H1 (cell line): ENCODE results near the gene APOBEC3C. TPM values are rescaled to one million over a fixed set of nuclear protein-coding genes. Genes with fewer than 3 reads are reported as not detected.

Experiments used
- CTCF ChIA-PET: fragments of 300-600 bp; sonication (Branson Sonifier 250); formaldehyde crosslinking; loops from one replicate; lab custom pipeline; 2021; ENCODE audit not compliant: partially characterized antibody; lab: Charles Lee
- POLR2A ChIA-PET: fragments of 300-600 bp; sonication (Branson Sonifier 250); formaldehyde crosslinking; loops from one replicate; lab custom pipeline; 2021; ENCODE audit warnings: inconsistent platforms; ENCODE audit not compliant: partially characterized antibody; lab: Charles Lee
- DNase-seq, 2 experiments: peaks; one replicate each; pipeline versions ENCODE4 v3.0.0 to v3.0.0-alpha.2; 2010 to 2022; ENCODE audit warnings: low spot score in 2 of 2, low read depth in 1 of 2, mixed read lengths in 1 of 2
- FAIRE-seq: peaks from 2 replicates; lab custom pipeline; 2011; peaks lifted over from hg19 to GRCh38; lab: Jason Lieb, UNC
- H2AFZ ChIP-seq: 2 replicates; pipeline ENCODE4 v1.8.1; 2012; ENCODE audit warnings: low read length, inconsistent platforms
- H2AK5ac ChIP-seq: 2 replicates; pipeline ENCODE4 v1.6.1; 2013; ENCODE audit warnings: low read depth, low read length
- H2BK120ac ChIP-seq: replicated peaks from 2 replicates; pipeline ENCODE3; 2013; ENCODE audit warnings: low read depth, low read length, inconsistent platforms
- H2BK12ac ChIP-seq: 2 replicates; pipeline ENCODE4 v1.6.1; 2013; ENCODE audit warnings: low read depth, low read length
- H2BK15ac ChIP-seq: 2 replicates; pipeline ENCODE4 v1.6.1; 2013; ENCODE audit warnings: low read length
- H2BK20ac ChIP-seq: 2 replicates; pipeline ENCODE4 v1.6.1; 2013; ENCODE audit warnings: low read length
- H2BK5ac ChIP-seq: 2 replicates; pipeline ENCODE4 v1.6.1; 2013; ENCODE audit warnings: low read depth, low read length
- H3K14ac ChIP-seq: 2 replicates; pipeline ENCODE4 v1.6.1; 2013; ENCODE audit warnings: inconsistent platforms; ENCODE audit not compliant: insufficient read length
- H3K18ac ChIP-seq: 2 replicates; pipeline ENCODE4 v1.6.1; 2013; ENCODE audit warnings: low read length; ENCODE audit errors: extremely low read depth
- H3K23ac ChIP-seq: 2 replicates; pipeline ENCODE4 v1.6.1; 2013; ENCODE audit warnings: inconsistent platforms; ENCODE audit not compliant: insufficient read length
- H3K23me2 ChIP-seq: 2 replicates; pipeline ENCODE4 v1.6.1; 2013; ENCODE audit warnings: low read depth, low read length
- H3K27ac ChIP-seq: 2 replicates; pipeline ENCODE4 v1.6.1; 2011; ENCODE audit warnings: low read depth, low read length, inconsistent platforms
- H3K27me3 ChIP-seq, 4 experiments: replicated peaks in 1 of 4; 1 replicate in 1 of 4; 2 replicates in 3 of 4; pipeline versions ENCODE4 v1.6.1 to v1.8.1; 2011 to 2013; ENCODE audit warnings: low read length in 3 of 4, mild to moderate bottlenecking in 3 of 4, inconsistent platforms in 2 of 4, mixed read lengths in 2 of 4, moderate library complexity in 1 of 4; ENCODE audit not compliant: control insufficient read depth in 3 of 4, insufficient read depth in 3 of 4; ENCODE audit errors: extremely low read depth in 1 of 4
- H3K36me3 ChIP-seq, 4 experiments: 2 replicates each; pipeline versions ENCODE4 v1.6.1 to v1.8.1; 2011 to 2013; ENCODE audit warnings: mild to moderate bottlenecking in 4 of 4, low read length in 3 of 4, moderate library complexity in 2 of 4, control low read depth in 1 of 4, inconsistent platforms in 1 of 4; ENCODE audit not compliant: insufficient read depth in 4 of 4, control insufficient read depth in 2 of 4
- H3K4ac ChIP-seq: replicated peaks from 2 replicates; pipeline ENCODE3; 2013; ENCODE audit warnings: low read length, low read depth, mixed read lengths, inconsistent platforms; ENCODE audit not compliant: insufficient read length
- H3K4me1 ChIP-seq, 4 experiments: replicated peaks in 1 of 4; 1 replicate in 1 of 4; 2 replicates in 3 of 4; pipeline versions ENCODE4 v1.6.1 to v1.8.1; 2011 to 2013; ENCODE audit warnings: low read length in 3 of 4, inconsistent platforms in 2 of 4, mixed read lengths in 1 of 4; ENCODE audit not compliant: insufficient read depth in 4 of 4, control insufficient read depth in 3 of 4
- H3K4me2 ChIP-seq, 2 experiments: 2 replicates each; pipeline versions ENCODE4 v1.6.1 to v1.8.1; 2011 to 2013; ENCODE audit warnings: low read depth in 2 of 2, low read length in 2 of 2, control low read depth in 1 of 2, inconsistent platforms in 1 of 2, mild to moderate bottlenecking in 1 of 2; ENCODE audit not compliant: insufficient read depth in 1 of 2
- H3K4me3 ChIP-seq, 4 experiments: fragments of 200-600, 300-600 bp in 1 of 4; sonication (generic), shearing (Covaris generic), sonication (Bioruptor Twin) in 1 of 4; 2 replicates each; pipeline versions ENCODE4 v1.5.1 to v1.8.1; 2011 to 2016; ENCODE audit warnings: low read length in 4 of 4, low read depth in 3 of 4, control low read depth in 2 of 4, inconsistent platforms in 2 of 4, mild to moderate bottlenecking in 2 of 4, mixed read lengths in 1 of 4, moderate library complexity in 1 of 4; ENCODE audit not compliant: insufficient read depth in 2 of 4; ENCODE audit errors: extremely low read depth in 1 of 4
- H3K56ac ChIP-seq: replicated peaks from 2 replicates; pipeline ENCODE3; 2013; ENCODE audit warnings: low read depth, mild to moderate bottlenecking, mixed read lengths, low read length, inconsistent platforms; ENCODE audit not compliant: insufficient read length
- H3K79me1 ChIP-seq: 2 replicates; pipeline ENCODE4 v1.6.1; 2013; ENCODE audit warnings: low read depth, low read length, control low read depth
- H3K79me2 ChIP-seq, 2 experiments: 2 replicates each; pipeline versions ENCODE4 v1.6.1 to v1.8.1; 2012 to 2013; ENCODE audit warnings: low read length in 2 of 2, mild to moderate bottlenecking in 2 of 2, inconsistent platforms in 1 of 2; ENCODE audit not compliant: insufficient read depth in 2 of 2, control insufficient read depth in 1 of 2
- H3K9ac ChIP-seq, 4 experiments: replicated peaks in 1 of 4; 1 replicate in 1 of 4; 2 replicates in 3 of 4; pipeline versions ENCODE4 v1.6.1 to v1.8.1; 2011 to 2013; ENCODE audit warnings: low read depth in 3 of 4, low read length in 3 of 4, control low read depth in 2 of 4, mild to moderate bottlenecking in 2 of 4, moderate library complexity in 2 of 4, inconsistent platforms in 1 of 4; ENCODE audit errors: extremely low read depth in 1 of 4
- H3K9me3 ChIP-seq, 2 experiments: 2 replicates each; pipeline versions ENCODE4 v1.6.1 to v1.8.1; 2012 to 2013; ENCODE audit warnings: mild to moderate bottlenecking in 2 of 2, moderate library complexity in 2 of 2, control low read depth in 1 of 2, inconsistent platforms in 1 of 2, low read depth in 1 of 2, low read length in 1 of 2, mixed read lengths in 1 of 2; ENCODE audit not compliant: insufficient read depth in 2 of 2
- H4K20me1 ChIP-seq, 2 experiments: replicated peaks in 1 of 2; 2 replicates each; pipeline versions ENCODE3 to v1.8.1; 2011 to 2013; ENCODE audit warnings: inconsistent platforms in 2 of 2, low read length in 2 of 2, mild to moderate bottlenecking in 1 of 2; ENCODE audit not compliant: insufficient read depth in 2 of 2, control insufficient read depth in 1 of 2
- H4K5ac ChIP-seq: 2 replicates; pipeline ENCODE4 v1.6.1; 2013; ENCODE audit warnings: low read length, low read depth, mixed read lengths, inconsistent platforms; ENCODE audit not compliant: insufficient read length
- H4K8ac ChIP-seq: 2 replicates; pipeline ENCODE4 v1.8.0; 2013; ENCODE audit warnings: mild to moderate bottlenecking, moderate library complexity, low read length, inconsistent platforms; ENCODE audit not compliant: insufficient read depth; ENCODE audit errors: extremely low read depth
- H4K91ac ChIP-seq: replicated peaks from 2 replicates; pipeline ENCODE3; 2013; ENCODE audit warnings: low read length, mixed read lengths, inconsistent platforms; ENCODE audit not compliant: insufficient read length
- ASH2L ChIP-seq: fragments of 200-600, 300-600 bp; sonication (generic); IDR thresholded peaks from one replicate; pipeline ENCODE4 v1.7.1; 2017; ENCODE audit warnings: low read length
- ATF2 ChIP-seq: IDR thresholded peaks from 2 replicates; pipeline ENCODE4 v1.6.1; 2012; ENCODE audit warnings: low read length, inconsistent platforms
- CBX8 ChIP-seq: fragments of 300-800, 300-1000 bp; sonication (generic); IDR thresholded peaks from 2 replicates; pipeline ENCODE4 v1.7.1; 2016; ENCODE audit warnings: low read depth, low read length, borderline replicate concordance
- GABPA ChIP-seq: IDR thresholded peaks from 2 replicates; pipeline ENCODE4 v1.6.1; 2011; ENCODE audit warnings: mild to moderate bottlenecking, low read length, moderate library complexity, borderline replicate concordance; ENCODE audit not compliant: insufficient read depth
- KDM5A ChIP-seq: fragments of 200-600 bp; IDR thresholded peaks from 2 replicates; pipeline ENCODE4 v1.7.1; 2012; ENCODE audit warnings: mild to moderate bottlenecking, low read length, inconsistent platforms, mixed read lengths
- NANOG ChIP-seq: IDR thresholded peaks from 2 replicates; pipeline ENCODE4 v1.6.1; 2011; ENCODE audit warnings: low read length, low read depth, mild to moderate bottlenecking, inconsistent platforms; ENCODE audit not compliant: insufficient read depth, poor library complexity, severe bottlenecking
- NRF1 ChIP-seq: IDR thresholded peaks from 2 replicates; pipeline ENCODE4 v1.6.1; 2011; ENCODE audit warnings: mild to moderate bottlenecking, low read depth, low read length, improper control_type of control experiment
- POLR2A ChIP-seq, 2 experiments: IDR thresholded peaks; 1 replicate in 1 of 2; 2 replicates in 1 of 2; pipeline ENCODE4 v1.6.1; 2011; ENCODE audit warnings: low read depth in 2 of 2, low read length in 2 of 2, mild to moderate bottlenecking in 2 of 2; ENCODE audit errors: control extremely low read depth in 1 of 2
- RBBP5 ChIP-seq: IDR thresholded peaks from 2 replicates; pipeline ENCODE4 v1.7.1; 2012; ENCODE audit warnings: low read depth, mild to moderate bottlenecking, inconsistent platforms, low read length, moderate library complexity, borderline replicate concordance
- SRF ChIP-seq: IDR thresholded peaks from 2 replicates; pipeline ENCODE4 v1.6.1; 2011; ENCODE audit warnings: mild to moderate bottlenecking, low read depth, low read length, moderate library complexity
- TBP ChIP-seq: IDR thresholded peaks from 2 replicates; pipeline ENCODE4 v1.6.1; 2011; ENCODE audit warnings: low read depth, low read length, improper control_type of control experiment
- TEAD4 ChIP-seq: IDR thresholded peaks from 2 replicates; pipeline ENCODE4 v1.6.1; 2012; ENCODE audit warnings: low read depth, low read length, inconsistent platforms, mixed read lengths
- WGBS, 2 experiments: shearing (Covaris generic) in 1 of 2; methylation state at CpG; one replicate each; pipeline versions ENCODE4 v1.1.6 to v1.1.7; 2013 to 2015; ENCODE audit warnings: low lambda C conversion rate in 2 of 2, mixed read lengths in 2 of 2, inconsistent platforms in 1 of 2, low coverage in 1 of 2, missing lambda C conversion rate in 1 of 2; ENCODE audit not compliant: insufficient replicate concordance in 2 of 2, insufficient coverage in 1 of 2, insufficient read length in 1 of 2; ENCODE audit errors: extremely low coverage in 1 of 2, missing lambda C conversion rate in 1 of 2; 5-methylcytosine and 5-hydroxymethylcytosine counted together
- polyA plus RNA-seq, 7 experiments: library from polyadenylated mRNA; depleted of rRNA in 3 of 7; stranded (reverse) in 5 of 7; unstranded in 2 of 7; fragments of >200 nt in 5 of 7; fragments of 200-250 nt in 2 of 7; gene quantifications; 1 replicate in 5 of 7; 2 replicates in 1 of 7; 4 replicates in 1 of 7; pipeline versions ENCODE4 v1.2.1 to v1.2.3, GENCODE V29; 2011 to 2013; ENCODE audit warnings: missing spikeins in 2 of 7, mixed read lengths in 2 of 7
- total RNA-seq: library from RNA; stranded (reverse); fragmentation: NEBNext Ultra II Directional; extraction: Animal tissue kit (Norgen Biotek cat#: 25700); gene quantifications from 2 replicates; pipeline ENCODE4 v1.2.1, GENCODE V29; 2021
- TF ChIP-seq, protein P1 (sequence below): IDR thresholded peaks from 2 replicates; pipeline ENCODE4 v1.6.1; 2012; ENCODE audit warnings: inconsistent platforms

Gene APOBEC3C
- total and polyA plus RNA-seq, 2 of the 8 experiments (the other 6 are each of a cell fraction or from before 2014, with no cell fraction given): 20.3 to 23.3 TPM

DNA sequence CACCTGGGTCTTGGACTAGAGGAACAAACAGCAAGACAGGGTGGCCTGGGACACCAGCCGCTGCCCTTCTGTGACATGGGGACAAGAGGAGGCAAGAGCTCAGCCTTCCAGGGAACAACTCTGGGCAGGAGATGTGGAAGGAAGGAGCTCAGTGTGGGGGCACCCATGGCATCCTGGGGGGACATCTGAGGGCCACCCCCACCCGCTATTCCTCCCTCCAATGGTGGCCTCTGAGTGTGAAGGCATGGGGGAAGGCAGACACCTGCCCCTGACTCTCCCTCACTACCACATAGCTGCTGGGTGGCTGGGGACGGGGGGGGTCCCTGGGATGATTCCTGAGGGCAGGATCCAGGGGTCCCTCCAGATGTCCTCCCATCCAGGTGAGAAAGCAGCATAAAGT lies 27.4 kb upstream of the APOBEC3C start:
- no peaks in the 10 kb centered on the region for H4K20me1 ChIP-seq
- FAIRE-seq (no peak), DNase-seq (no peak)
- H3K36me3 ChIP-seq: peaks cover 0 to 5% (median 0%) of the 10 kb centered on the region in 4 experiments; a peak in 2 of 8 replicates
- no peak overlapping the region for H3K56ac ChIP-seq
- H3K23ac ChIP-seq: no peak overlapping the region
- no peak overlapping the region for H2BK5ac ChIP-seq
- peaks cover 0 to 12% (median 2%) of the 10 kb centered on the region in 4 experiments; a peak in 6 of 7 replicates for H3K4me1 ChIP-seq
- WGBS, 2 experiments: 91% methylated on average over 3 of the region's 3 CpGs; no CpG with 5 or more reads in 1 of the 2 experiments
- H3K9ac ChIP-seq: no peak overlapping the region
- H3K23me2 ChIP-seq: no peaks in the 10 kb centered on the region
- no peak overlapping the region for H2AK5ac ChIP-seq
- H3K79me2 ChIP-seq: no peaks in the 10 kb centered on the region
- H3K4me2 ChIP-seq: no peak overlapping the region
- H3K9me3 ChIP-seq: peaks cover 7 to 14% of the 10 kb centered on the region in 2 experiments
- no peaks in the 10 kb centered on the region for H3K27me3 ChIP-seq
- H3K18ac ChIP-seq: no peak overlapping the region
- no peak overlapping the region for H2BK120ac ChIP-seq
- no peaks in the 10 kb centered on the region for H3K79me1 ChIP-seq
- ChIA-PET CTCF (interaction anchor here (0.7 to 1.7 kb wide), 5 partner anchors 16 to 149 kb away, joined by 3 to 4 read pairs (median 3); no protein-coding TSS in a partner anchor), POLR2A (no interaction called here)
- H3K14ac ChIP-seq: no peak overlapping the region
- no peak overlapping the region for H3K4ac ChIP-seq
- H4K91ac ChIP-seq: no peak overlapping the region
- H2BK12ac ChIP-seq: 0 out of 2 replicates have a peak overlapping the region, but pooled peaks have one; percentile 14
- no peak overlapping the region for H2BK20ac ChIP-seq
- H4K5ac ChIP-seq: no peak overlapping the region
- H4K8ac ChIP-seq: no peak overlapping the region
- no peak overlapping the region for H3K27ac ChIP-seq
- H2BK15ac ChIP-seq: no peak overlapping the region
- no peak overlapping the region for H2AFZ ChIP-seq
- H3K4me3 ChIP-seq: no peak overlapping the region
- TF ChIP-seq RBBP5: no peak
- TF ChIP-seq POLR2A (IDR thresholded peaks at IDR 0.05; ENCODE audit: control extremely low read depth in 1 of 2, low read depth in 2 of 2, low read length in 2 of 2): no peak
- TF ChIP-seq TBP: no peak
- no peak for TF ChIP-seq KDM5A
- TF ChIP-seq SRF: no peak
- no peak for TF ChIP-seq TEAD4
- no peak for TF ChIP-seq NRF1
- TF ChIP-seq GABPA: no peak
- TF ChIP-seq, protein P1, sequence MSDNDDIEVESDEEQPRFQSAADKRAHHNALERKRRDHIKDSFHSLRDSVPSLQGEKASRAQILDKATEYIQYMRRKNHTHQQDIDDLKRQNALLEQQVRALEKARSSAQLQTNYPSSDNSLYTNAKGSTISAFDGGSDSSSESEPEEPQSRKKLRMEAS: no peak
- TF ChIP-seq ASH2L: no peak
- no peak for TF ChIP-seq NANOG
- TF ChIP-seq ATF2: no peak
- TF ChIP-seq CBX8: no peak
